ENCODE measurements around the gene ARSI.

DNA sequence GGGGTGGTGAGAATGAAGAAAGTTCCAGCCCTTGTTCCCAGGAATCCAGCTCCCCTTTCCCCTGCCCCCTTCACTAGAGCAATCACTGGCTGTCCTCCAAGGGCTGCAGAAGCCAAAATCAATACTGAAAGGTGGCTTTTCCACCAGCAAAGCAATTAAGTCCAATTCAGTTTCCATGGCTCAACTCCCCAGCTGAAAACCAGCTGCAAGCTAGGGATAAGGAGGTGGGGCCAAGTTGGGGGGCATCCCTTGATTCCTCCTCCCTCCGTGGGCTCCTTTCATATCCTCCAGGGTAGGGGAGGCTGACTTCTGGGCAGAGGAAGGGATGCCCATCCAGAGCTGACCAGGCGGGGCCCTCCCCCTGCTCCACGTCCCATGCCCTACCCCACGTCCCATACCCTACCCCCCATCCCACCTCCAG lies 35.8 kb downstream of the ARSI start:
- TF ChIP-seq ZNF565 (CRISPR knock-in tag; conservative IDR thresholded peaks at IDR 0.05; ENCODE audit: low read depth) (no peak), ZFP3 (CRISPR knock-in tag; IDR thresholded peaks at IDR 0.05) (no peak), BACH2 (CRISPR knock-in tag; IDR thresholded peaks at IDR 0.05; ENCODE audit: borderline replicate concordance) (no peak), PPARA (CRISPR knock-in tag; IDR thresholded peaks at IDR 0.05; ENCODE audit: borderline replicate concordance) (no peak), ZC3H10 (CRISPR knock-in tag; IDR thresholded peaks at IDR 0.05) (no peak), ZNF8 (CRISPR knock-in tag; IDR thresholded peaks at IDR 0.05) (no peak), ARNTL (CRISPR knock-in tag; IDR thresholded peaks at IDR 0.05; ENCODE audit: borderline replicate concordance, low read depth) (no peak)
- TF ChIP-seq, protein P1, sequence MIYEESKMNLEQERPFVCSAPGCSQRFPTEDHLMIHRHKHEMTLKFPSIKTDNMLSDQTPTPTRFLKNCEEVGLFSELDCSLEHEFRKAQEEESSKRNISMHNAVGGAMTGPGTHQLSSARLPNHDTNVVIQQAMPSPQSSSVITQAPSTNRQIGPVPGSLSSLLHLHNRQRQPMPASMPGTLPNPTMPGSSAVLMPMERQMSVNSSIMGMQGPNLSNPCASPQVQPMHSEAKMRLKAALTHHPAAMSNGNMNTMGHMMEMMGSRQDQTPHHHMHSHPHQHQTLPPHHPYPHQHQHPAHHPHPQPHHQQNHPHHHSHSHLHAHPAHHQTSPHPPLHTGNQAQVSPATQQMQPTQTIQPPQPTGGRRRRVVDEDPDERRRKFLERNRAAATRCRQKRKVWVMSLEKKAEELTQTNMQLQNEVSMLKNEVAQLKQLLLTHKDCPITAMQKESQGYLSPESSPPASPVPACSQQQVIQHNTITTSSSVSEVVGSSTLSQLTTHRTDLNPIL (CRISPR knock-in tag; IDR thresholded peaks at IDR 0.05; ENCODE audit: low read depth) = no peak
- TF ChIP-seq, protein P2, sequence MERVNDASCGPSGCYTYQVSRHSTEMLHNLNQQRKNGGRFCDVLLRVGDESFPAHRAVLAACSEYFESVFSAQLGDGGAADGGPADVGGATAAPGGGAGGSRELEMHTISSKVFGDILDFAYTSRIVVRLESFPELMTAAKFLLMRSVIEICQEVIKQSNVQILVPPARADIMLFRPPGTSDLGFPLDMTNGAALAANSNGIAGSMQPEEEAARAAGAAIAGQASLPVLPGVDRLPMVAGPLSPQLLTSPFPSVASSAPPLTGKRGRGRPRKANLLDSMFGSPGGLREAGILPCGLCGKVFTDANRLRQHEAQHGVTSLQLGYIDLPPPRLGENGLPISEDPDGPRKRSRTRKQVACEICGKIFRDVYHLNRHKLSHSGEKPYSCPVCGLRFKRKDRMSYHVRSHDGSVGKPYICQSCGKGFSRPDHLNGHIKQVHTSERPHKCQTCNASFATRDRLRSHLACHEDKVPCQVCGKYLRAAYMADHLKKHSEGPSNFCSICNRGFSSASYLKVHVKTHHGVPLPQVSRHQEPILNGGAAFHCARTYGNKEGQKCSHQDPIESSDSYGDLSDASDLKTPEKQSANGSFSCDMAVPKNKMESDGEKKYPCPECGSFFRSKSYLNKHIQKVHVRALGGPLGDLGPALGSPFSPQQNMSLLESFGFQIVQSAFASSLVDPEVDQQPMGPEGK (CRISPR knock-in tag; IDR thresholded peaks at IDR 0.05; ENCODE audit: borderline replicate concordance) = no peak
